ENCODE measurements around the gene MBOAT7. TPM values are rescaled to one million over a fixed set of nuclear protein-coding genes. Genes with fewer than 3 reads are reported as not detected.
"Not testable (repeated sequence)": the region's sequence is repeated elsewhere in the genome, so short reads cannot be mapped to it uniquely, and the experiment has no call there.

The MBOAT7 gene
- polyA plus RNA-seq, 3 donors, result 56.8 to 85.9 (median 80.3) TPM

GRCh38 chr19:54197121-54197520, 7.7 kb upstream of the MBOAT7 start:
- no peak for DNase-seq (ENCODE audit: extremely low read depth in 1 of 11, low read depth in 9 of 11, low spot score in 4 of 11)

GRCh38 chr19:54196536-54196935, 7.2 kb upstream of the MBOAT7 start:
- no peak for DNase-seq (ENCODE audit: extremely low read depth in 1 of 11, low read depth in 9 of 11, low spot score in 4 of 11)

DNA sequence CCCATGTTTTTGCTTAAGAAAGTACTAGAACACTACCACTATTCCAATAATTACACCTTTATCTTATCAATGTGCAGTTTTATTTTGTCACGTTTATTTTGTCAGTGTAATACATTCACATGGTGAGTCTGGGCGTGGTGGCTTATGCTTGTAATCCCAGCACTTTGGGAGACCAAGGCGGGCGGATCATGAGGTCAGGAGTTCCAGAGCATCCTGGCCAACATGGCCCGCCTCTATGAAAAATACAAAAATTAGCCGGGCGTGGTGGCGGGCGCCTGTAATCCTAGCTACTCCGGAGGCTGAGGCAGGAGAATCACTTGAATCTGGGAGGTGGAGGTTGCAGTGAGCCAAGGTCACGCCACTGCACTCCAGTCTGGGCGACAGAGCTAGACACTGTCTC, 5.1 kb upstream of the MBOAT7 start:
- DNase-seq (ENCODE audit: extremely low read depth in 1 of 11, low read depth in 9 of 11, low spot score in 4 of 11), result not testable (repeated sequence)

GRCh38 chr19:54193011-54193410, 3.6 kb upstream of the MBOAT7 start:
- DNase-seq (ENCODE audit: extremely low read depth in 1 of 11, low read depth in 9 of 11, low spot score in 4 of 11), result no peak

DNA sequence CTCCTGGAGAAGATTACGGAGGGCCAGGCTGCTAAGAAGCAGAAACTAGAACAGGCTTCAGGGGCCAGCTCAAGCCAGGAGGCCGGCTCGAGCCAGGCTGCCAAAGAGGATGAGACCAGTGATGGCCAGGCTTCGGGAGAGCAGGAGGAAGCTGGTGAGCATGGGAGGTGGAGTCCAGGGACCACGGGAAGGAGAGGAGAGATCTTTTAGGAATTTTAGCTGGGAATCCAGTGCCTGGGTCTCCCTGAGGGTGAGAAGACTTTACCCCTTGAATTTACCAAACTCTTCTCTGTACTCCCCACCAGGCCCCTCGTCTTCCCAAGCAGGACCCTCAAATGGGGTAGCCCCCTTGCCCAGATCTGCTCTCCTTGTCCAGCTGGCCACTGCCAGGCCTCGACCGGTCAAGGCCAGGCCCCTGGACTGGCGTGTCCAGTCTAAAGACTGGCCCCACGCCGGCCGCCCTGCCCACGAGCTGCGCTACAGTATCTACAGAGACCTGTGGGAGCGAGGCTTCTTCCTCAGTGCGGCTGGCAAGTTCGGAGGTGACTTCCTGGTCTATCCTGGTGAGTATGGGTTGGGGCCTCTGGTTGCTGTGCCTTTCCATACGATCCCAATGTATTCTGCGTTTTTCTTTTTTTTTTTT, 2.6 kb upstream of the MBOAT7 start:
- DNase-seq (ENCODE audit: extremely low read depth in 1 of 11, low read depth in 9 of 11, low spot score in 4 of 11), result no peak

- DNase-seq (ENCODE audit: extremely low read depth in 1 of 11, low read depth in 9 of 11, low spot score in 4 of 11), result peak; percentile 72 to 90 (median 86)
Measured at GRCh38 chr19:54191011-54191810, 1.8 kb upstream of the MBOAT7 start, which contains the start of gene TSEN34. Gene TSEN34, plus strand, starts transcription at chr19:54191308. Its CDS starts 57 bp downstream, at chr19:54191365.

DNA sequence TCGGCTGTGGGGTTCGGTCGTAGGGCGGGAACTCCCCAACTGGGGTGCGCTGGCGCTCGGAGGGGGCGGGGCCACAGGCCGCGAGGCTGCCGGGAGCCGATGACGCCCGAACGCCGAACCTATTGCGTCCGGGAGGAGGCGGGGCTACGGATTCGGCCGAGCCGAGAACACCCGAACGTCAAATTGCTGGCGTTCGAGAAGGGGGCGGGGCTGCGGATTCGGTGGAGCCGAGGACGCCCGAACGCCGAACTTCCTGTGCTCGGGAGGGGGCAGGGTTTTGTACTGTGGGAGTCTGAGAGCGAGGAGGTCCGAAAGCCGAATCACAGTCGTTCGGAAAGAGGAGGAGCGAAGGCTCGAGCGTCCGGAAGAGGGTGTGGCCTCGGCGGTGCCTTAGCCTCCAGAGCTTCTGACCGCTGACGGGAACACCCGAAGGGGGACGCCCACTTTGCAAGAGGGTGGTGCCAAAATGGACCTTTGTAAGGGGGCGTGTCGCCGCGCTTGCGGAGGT, 1.2 kb upstream of the MBOAT7 start:
- peak; percentile 98 to 100 (median 99) for DNase-seq (ENCODE audit: extremely low read depth in 1 of 11, low read depth in 9 of 11, low spot score in 4 of 11)

- DNase-seq (ENCODE audit: extremely low read depth in 1 of 11, low read depth in 9 of 11, low spot score in 4 of 11), result peak; percentile 100
Measured at GRCh38 chr19:54189735-54190502, 539 bp upstream of the MBOAT7 start.

DNA sequence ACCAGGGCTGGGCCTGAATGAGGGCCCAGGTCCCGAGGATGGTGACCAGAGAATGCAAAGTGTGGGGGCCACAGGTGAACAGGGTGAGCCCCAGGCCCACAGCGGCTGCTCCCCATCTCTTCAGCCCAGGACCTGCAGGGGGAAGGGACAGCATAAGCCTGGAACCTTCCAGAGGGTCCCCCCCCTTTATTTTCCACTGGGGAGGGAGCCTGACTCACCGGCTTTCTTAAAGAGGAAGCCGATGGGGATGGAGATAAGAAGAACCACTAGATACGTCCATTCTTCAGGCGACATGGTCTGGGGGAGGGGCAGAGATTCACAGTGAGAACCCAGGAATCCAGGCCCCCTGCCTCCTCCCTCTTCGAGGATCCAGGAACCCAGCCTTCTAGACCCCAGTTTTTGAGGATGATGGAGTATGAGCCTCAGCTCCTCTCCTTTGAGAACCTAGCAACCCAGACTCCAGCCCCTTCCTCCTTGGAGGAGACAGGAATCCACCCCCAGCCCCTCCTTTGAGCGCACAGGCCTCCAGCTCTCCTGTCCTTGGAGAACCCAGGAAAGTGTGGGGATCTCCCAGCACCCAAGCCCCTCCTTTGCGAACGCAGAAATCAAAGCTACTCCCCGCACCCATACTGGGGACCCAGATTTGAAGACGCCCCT, 1.0 kb downstream of the MBOAT7 start:
- DNase-seq (ENCODE audit: extremely low read depth in 1 of 11, low read depth in 9 of 11, low spot score in 4 of 11), result no peak

GRCh38 chr19:54186934-54187381, 2.4 kb downstream of the MBOAT7 start:
- DNase-seq (ENCODE audit: extremely low read depth in 1 of 11, low read depth in 9 of 11, low spot score in 4 of 11), result no peak

GRCh38 chr19:54186351-54186750, 3.0 kb downstream of the MBOAT7 start:
- DNase-seq (ENCODE audit: extremely low read depth in 1 of 11, low read depth in 9 of 11, low spot score in 4 of 11), result no peak

- no peak for DNase-seq (ENCODE audit: extremely low read depth in 1 of 11, low read depth in 9 of 11, low spot score in 4 of 11)
Measured at GRCh38 chr19:54183431-54183830, 5.9 kb downstream of the MBOAT7 start.

GRCh38 chr19:54181894-54182293, 7.5 kb downstream of the MBOAT7 start:
- DNase-seq (ENCODE audit: extremely low read depth in 1 of 11, low read depth in 9 of 11, low spot score in 4 of 11), result not testable (repeated sequence)

DNA sequence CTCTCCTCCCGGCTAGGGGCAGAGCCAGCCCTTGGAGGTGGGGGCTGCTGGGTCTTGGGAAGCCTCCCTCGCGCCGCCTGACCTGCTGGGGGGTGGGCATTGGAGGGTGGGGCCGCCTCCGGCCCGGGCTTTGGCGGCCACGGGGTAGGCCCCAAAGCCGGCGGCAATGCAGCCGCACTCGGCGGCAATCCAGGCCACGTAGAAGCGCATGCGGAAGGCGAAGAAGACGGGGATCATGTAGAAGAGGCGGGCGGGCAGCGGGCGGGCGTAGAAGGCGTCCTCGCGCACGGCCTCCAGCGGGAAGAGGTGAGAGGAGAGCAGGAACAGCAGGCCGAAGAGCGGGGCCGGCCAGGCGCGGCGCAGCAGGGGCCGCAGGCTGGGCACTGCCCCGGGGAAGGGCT, 8.7 kb downstream of the MBOAT7 start:
- no peak for DNase-seq (ENCODE audit: extremely low read depth in 1 of 11, low read depth in 9 of 11, low spot score in 4 of 11)

DNA sequence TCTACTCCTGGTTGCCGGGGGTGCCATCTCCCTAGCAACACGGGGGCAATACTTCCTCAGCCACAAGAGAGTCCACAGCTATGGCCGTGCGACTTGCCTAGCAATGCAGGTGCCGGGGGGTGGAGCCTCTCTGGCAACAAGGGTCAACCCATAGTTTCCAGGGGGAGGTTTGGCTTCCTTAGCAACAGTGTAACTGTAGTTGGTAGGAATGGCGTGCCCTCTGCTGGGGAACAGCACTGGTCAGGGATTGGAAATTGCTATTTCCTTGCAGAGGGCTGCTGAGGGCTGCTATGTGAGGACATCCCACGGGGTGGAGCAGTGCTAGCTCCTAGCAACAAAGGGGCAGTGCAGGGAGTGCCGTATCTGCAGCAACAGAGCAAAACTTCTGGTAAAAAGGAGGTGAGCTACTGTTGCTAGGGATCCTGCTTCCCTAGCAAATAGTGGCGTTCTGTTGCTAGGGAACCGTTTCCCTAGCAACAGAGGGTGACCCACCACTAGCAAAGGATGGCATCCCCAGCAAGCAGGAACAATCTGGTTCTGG, 9.4 kb downstream of the MBOAT7 start:
- DNase-seq (ENCODE audit: extremely low read depth in 1 of 11, low read depth in 9 of 11, low spot score in 4 of 11), result peak in 9 of 11 donors; percentile 44 to 86 (median 80)

GRCh38 chr19:54179262-54179852, 10.0 kb downstream of the MBOAT7 start:
- no peak for DNase-seq (ENCODE audit: extremely low read depth in 1 of 11, low read depth in 9 of 11, low spot score in 4 of 11)

GRCh38 chr19:54178581-54179261, 10.7 kb downstream of the MBOAT7 start:
- no peak for DNase-seq (ENCODE audit: extremely low read depth in 1 of 11, low read depth in 9 of 11, low spot score in 4 of 11)
